DOHH2 (cell line): ENCODE results near the gene SLCO4C1.

Experiments used
- H3F3A ChIP-seq: fragments of 200-600 bp; sonication (generic), shearing (Covaris generic); 2 replicates; pipeline ENCODE4 v1.6.0; 2016; ENCODE audit warnings: antibody characterized with exemption, mild to moderate bottlenecking; ENCODE audit not compliant: control insufficient read depth, insufficient read depth
- H3K27ac ChIP-seq: fragments of 200-600 bp; sonication (generic); 2 replicates; pipeline ENCODE4 v1.5.1; 2014; ENCODE audit warnings: low read depth, mild to moderate bottlenecking, low read length, moderate library complexity
- H3K27me3 ChIP-seq: fragments of 200-600 bp; sonication (generic); 2 replicates; pipeline ENCODE4 v1.6.1; 2014; ENCODE audit warnings: mild to moderate bottlenecking, low read length, mixed read lengths; ENCODE audit not compliant: control insufficient read depth
- H3K36me3 ChIP-seq: fragments of 200-600 bp; sonication (generic); 2 replicates; pipeline ENCODE4 v1.6.1; 2014; ENCODE audit warnings: mild to moderate bottlenecking, low read length, moderate library complexity, mixed read lengths; ENCODE audit not compliant: control insufficient read depth
- H3K4me1 ChIP-seq: fragments of 200-600 bp; sonication (generic); 2 replicates; pipeline ENCODE4 v1.6.1; 2014; ENCODE audit warnings: mild to moderate bottlenecking, low read length, mixed read lengths; ENCODE audit not compliant: control insufficient read depth
- H3K4me2 ChIP-seq: fragments of 200-600 bp; sonication (generic); 2 replicates; pipeline ENCODE4 v1.6.0; 2014; ENCODE audit warnings: mild to moderate bottlenecking, low read length, moderate library complexity
- H3K4me3 ChIP-seq: fragments of 200-600 bp; sonication (generic); 2 replicates; pipeline ENCODE4 v1.5.1; 2014; ENCODE audit warnings: mild to moderate bottlenecking, low read length, mixed read lengths
- H3K79me2 ChIP-seq: fragments of 200-600 bp; sonication (generic); 2 replicates; pipeline ENCODE4 v1.6.1; 2014; ENCODE audit warnings: mild to moderate bottlenecking, low read length, mixed read lengths; ENCODE audit not compliant: control insufficient read depth
- H3K9me2 ChIP-seq: fragments of 200-600 bp; sonication (generic); replicated peaks from 2 replicates; pipeline ENCODE4 v1.6.1; 2014; ENCODE audit warnings: mild to moderate bottlenecking, low read length, mixed read lengths; ENCODE audit not compliant: control insufficient read depth
- H3K9me3 ChIP-seq: fragments of 200-600 bp; sonication (generic); 2 replicates; pipeline ENCODE4 v1.6.1; 2014; ENCODE audit warnings: antibody characterized with exemption, low read length, mixed read lengths; ENCODE audit not compliant: control insufficient read depth, insufficient read depth
- H4K20me1 ChIP-seq: fragments of 200-600 bp; sonication (generic); 2 replicates; pipeline ENCODE4 v1.6.0; 2014; ENCODE audit warnings: low read depth, mild to moderate bottlenecking, antibody characterized with exemption, low read length, moderate library complexity; ENCODE audit not compliant: control insufficient read depth, insufficient read depth
- EZH2phosphoT487 ChIP-seq: fragments of 200-600 bp; sonication (generic); IDR thresholded peaks from 2 replicates; pipeline ENCODE4 v1.6.1; 2017; ENCODE audit warnings: borderline replicate concordance, mild to moderate bottlenecking, antibody characterized with exemption, low read length, moderate library complexity, mixed read lengths
- TF ChIP-seq, protein P1 (sequence below): fragments of 200-600 bp; sonication (generic); IDR thresholded peaks from one replicate; pipeline ENCODE4 v1.5.1; 2014; ENCODE audit warnings: antibody characterized with exemption, mild to moderate bottlenecking, low read depth, low read length; ENCODE audit not compliant: poor library complexity, severe bottlenecking

Gene SLCO4C1

GRCh38 chr5:102200861-102201260 is 95.2 kb downstream of the SLCO4C1 start:
- no peaks in the 10 kb centered on the region for H3K9me3 ChIP-seq
- TF ChIP-seq, protein P1, sequence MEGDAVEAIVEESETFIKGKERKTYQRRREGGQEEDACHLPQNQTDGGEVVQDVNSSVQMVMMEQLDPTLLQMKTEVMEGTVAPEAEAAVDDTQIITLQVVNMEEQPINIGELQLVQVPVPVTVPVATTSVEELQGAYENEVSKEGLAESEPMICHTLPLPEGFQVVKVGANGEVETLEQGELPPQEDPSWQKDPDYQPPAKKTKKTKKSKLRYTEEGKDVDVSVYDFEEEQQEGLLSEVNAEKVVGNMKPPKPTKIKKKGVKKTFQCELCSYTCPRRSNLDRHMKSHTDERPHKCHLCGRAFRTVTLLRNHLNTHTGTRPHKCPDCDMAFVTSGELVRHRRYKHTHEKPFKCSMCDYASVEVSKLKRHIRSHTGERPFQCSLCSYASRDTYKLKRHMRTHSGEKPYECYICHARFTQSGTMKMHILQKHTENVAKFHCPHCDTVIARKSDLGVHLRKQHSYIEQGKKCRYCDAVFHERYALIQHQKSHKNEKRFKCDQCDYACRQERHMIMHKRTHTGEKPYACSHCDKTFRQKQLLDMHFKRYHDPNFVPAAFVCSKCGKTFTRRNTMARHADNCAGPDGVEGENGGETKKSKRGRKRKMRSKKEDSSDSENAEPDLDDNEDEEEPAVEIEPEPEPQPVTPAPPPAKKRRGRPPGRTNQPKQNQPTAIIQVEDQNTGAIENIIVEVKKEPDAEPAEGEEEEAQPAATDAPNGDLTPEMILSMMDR, result no peak
- H3K4me1 ChIP-seq, result no peaks in the 10 kb centered on the region
- H4K20me1 ChIP-seq, result no peaks in the 10 kb centered on the region
- H3K36me3 ChIP-seq, result no peaks in the 10 kb centered on the region
- no peaks in the 10 kb centered on the region for H3K27me3 ChIP-seq
- H3K79me2 ChIP-seq, result no peaks in the 10 kb centered on the region
- no peaks in the 10 kb centered on the region for H3K9me2 ChIP-seq
- no peak overlapping the region for H3K4me2 ChIP-seq
- no peak overlapping the region for H3K4me3 ChIP-seq
- H3F3A ChIP-seq, result no peaks in the 10 kb centered on the region
- H3K27ac ChIP-seq, result no peak overlapping the region

GRCh38 chr5:102196481-102196880 is 99.6 kb downstream of the SLCO4C1 start:
- H4K20me1 ChIP-seq, result no peaks in the 10 kb centered on the region
- no peaks in the 10 kb centered on the region for H3F3A ChIP-seq
- no peaks in the 10 kb centered on the region for H3K4me1 ChIP-seq
- H3K79me2 ChIP-seq, result no peaks in the 10 kb centered on the region
- no peak overlapping the region for H3K27ac ChIP-seq
- no peaks in the 10 kb centered on the region for H3K9me2 ChIP-seq
- H3K27me3 ChIP-seq, result no peaks in the 10 kb centered on the region
- no peaks in the 10 kb centered on the region for H3K36me3 ChIP-seq
- no peak overlapping the region for H3K4me2 ChIP-seq
- no peak overlapping the region for H3K4me3 ChIP-seq
- TF ChIP-seq, protein P1, result no peak
- TF ChIP-seq EZH2phosphoT487, result no peak
- no peaks in the 10 kb centered on the region for H3K9me3 ChIP-seq
